HG03439 (cell line): ENCODE results near the gene CNN3.
"Not testable (repeated sequence)": the region's sequence is repeated elsewhere in the genome, so short reads cannot be mapped to it uniquely, and the experiment has no call there.

Source experiments
- ATAC-seq: cut with Tn5 transposase; IDR thresholded peaks from one replicate; pipeline ENCODE4 v1.9.1; 2021; ENCODE audit warnings: mild to moderate bottlenecking, moderate library complexity; ENCODE audit not compliant: unreplicated experiment

The CNN3 gene

DNA sequence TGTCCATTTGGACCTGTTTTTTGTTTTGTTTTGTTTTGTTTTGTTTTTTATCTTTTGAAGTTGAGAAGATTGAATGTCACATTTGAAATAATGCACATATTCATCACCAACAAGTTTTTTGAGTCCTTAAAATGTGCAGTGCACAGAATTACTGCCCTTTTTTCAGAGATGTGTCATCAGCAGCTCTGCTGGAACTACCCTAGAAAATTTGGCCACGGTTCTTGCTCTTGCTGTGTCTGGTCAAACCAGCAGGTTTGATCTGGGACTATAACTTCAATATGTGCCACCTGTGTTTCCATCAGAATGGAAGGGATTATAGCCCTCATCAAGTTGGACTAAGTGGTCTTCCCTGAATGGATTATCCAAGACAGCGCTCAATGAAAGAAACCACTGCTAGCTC lies 24.1 kb upstream of the CNN3 start:
- ATAC-seq: no peak

DNA sequence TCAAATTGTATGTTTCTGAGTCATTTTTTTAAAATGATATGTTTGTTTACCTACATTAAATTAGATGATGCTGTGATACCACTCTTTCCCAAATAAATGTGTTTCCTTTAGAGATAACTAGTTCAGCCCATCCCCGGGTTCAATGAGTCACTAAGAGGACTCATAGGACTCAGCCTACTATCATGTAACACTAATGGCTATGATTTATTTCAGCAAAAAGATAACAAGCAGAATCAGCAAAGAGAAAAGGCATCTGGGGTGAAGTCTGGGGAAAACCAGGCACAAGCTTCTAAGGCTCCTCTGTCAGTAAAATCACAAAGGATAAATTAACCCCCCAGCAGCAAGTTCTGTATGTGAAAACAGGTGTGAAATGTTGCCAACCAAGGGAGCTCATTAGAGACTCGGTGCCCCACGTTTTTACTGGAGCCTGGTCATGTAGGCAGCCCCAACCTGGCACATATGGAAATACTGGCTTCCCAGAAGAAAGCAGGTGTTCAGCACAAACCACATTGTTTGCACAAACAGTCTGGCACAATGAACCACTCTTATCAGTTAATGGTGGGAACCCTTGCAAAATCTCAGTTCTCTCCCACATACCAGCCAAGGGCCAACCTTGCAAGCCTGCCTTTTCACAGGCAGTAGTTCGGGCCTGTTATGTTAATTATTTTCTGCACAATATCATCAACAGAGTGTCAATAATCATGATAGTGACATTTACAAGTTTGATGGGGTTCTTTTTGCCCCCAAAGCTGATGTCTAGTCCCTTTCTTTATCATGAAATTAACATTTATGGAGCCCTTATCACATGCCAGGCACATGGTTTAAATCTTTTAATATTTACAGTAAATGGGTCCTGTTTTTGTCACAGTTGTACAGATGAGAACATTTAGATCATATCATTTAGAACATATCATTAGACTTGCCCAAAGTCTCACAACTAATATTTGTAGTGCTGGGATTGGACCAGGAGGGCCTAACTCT lies 23.1 kb upstream of the CNN3 start:
- ATAC-seq: no peak

DNA sequence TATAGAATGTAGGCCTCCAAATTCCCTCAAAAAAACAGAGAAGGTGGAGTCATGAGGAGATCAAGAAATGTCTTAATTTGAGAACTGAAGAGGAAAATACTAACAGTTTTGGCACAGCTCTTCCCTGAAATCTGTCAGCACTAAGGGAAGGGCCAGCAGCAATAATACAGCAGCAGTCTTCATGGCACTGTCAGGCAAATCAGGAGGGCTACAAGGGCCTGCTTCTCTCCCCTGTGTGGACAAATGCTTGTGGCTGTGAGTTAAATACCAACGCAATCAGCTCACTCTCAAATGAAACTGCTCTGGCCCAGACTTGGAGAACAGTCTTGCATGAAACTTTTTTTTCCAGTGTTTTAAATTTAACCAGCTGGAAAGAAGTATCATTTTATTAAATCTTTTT lies 20.5 kb upstream of the CNN3 start:
- ATAC-seq: no peak

DNA sequence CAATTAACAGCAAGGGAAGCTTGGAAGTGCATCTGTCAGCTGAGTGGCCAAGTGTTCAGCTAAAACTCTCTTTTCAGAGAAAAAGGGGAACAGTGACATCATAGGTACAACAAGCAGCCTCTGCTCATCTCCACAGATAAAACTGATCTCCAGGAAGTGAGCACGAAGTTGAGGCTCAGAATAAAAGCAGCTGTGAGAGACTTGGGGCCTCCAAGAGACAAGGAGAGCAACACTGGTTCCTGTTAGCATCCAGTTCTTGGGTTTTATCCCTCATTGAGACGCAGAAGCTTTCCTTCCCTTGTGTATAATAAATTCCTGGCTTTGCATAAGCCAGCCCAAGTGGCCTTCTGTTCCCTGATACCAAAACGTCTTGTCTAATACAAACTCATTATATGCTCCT lies 20.0 kb upstream of the CNN3 start:
- no peak for ATAC-seq

DNA sequence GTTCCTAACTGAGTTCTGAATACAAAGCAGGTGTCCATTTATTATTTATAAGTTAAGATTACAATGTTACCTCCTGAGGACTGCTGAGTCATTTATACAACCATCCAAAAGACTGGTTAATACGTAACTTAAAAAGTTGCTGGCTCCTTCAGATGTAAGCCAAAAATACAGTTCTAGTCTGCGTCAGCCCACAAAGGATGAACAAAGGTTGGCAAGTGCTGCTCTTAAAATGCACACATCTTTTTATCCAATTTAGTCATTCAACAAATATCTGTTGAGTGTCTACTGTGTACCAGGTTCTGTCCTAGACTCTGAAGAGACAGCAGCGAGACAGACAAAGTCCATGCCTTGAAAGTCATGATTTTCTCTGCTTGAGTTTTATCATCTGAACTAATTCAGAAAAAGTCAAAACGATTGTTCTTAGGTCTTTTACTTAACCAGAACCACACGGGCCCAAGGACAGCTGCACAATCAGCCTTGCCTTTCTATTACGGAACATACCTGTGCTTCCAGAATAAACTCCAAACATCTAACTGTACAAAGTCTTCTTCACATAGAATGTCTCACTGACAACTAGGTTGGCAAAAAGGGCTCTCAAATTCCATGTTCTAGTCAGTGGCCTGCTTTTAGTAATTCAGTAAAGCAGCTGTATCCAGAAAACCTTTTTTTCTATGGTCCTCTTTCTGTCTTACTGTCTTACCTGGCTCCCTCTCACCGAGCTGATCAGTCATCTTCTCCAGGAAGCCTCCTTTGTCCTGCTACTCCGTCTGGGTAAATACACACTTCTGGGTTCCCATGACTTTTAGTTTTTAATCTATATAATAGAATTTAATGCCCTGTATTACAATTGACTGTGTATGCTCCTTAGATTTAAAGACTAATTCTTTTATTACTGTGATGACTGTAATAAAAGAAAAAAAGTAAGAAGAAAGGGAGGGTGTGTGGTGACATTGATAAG lies 15.5 kb upstream of the CNN3 start:
- ATAC-seq: no peak

DNA sequence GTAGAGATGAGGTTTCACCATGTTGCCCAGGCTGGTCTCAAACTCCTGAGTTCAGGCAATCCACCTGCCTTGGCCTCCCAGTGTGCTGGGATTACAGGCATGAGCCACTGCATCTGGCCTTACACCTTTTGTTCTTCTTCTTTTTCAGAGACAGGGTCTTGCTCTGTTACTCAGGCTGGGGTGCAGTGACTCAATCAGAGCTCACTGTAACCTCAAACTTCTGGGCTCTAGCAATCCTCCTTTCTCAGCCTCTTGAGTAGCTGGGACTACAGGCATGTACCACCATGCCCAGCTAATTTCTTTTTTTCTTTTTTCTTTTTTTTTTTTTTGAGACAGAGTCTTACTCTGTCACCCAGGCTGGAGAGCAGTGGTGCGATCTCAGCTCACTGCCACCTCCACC lies 14.6 kb upstream of the CNN3 start:
- not testable (repeated sequence) for ATAC-seq

DNA sequence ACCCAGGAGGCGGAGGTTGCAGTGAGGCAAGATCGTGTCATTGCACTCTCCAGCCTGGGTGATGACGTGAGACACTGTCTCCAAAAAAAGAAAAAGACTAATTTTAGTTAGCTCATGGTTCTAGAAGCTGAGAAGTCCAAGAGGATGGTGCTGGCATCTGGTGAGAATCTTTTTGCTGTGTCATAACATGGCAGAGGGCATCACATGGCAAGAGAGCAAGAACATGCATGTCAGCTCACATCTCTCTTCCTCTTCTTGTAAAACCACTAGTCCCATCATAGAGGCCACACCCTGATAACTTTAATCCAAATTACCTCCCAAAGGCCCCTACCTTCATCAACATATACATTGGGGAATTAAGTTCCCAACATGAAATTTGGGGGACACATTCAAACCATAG lies 13.8 kb upstream of the CNN3 start:
- ATAC-seq: no peak

DNA sequence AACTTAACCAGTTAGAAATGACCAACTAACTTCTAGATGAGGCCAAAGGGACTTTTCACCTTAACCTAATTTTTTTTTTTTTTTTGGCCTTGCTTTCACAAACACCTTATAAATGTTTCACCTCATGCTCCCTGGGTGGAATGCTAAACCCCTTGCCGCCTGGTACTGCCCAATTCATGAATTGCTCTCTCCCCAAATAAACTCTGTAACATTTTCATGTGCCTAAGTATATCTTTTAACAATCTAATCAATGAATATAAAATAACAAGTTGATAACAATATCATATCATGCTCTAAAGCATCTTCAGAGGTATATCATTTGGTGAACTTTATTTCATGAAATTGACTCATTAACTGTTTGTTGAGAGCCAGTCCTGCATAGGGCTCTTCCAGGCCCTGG lies 10.9 kb upstream of the CNN3 start:
- ATAC-seq: no peak

DNA sequence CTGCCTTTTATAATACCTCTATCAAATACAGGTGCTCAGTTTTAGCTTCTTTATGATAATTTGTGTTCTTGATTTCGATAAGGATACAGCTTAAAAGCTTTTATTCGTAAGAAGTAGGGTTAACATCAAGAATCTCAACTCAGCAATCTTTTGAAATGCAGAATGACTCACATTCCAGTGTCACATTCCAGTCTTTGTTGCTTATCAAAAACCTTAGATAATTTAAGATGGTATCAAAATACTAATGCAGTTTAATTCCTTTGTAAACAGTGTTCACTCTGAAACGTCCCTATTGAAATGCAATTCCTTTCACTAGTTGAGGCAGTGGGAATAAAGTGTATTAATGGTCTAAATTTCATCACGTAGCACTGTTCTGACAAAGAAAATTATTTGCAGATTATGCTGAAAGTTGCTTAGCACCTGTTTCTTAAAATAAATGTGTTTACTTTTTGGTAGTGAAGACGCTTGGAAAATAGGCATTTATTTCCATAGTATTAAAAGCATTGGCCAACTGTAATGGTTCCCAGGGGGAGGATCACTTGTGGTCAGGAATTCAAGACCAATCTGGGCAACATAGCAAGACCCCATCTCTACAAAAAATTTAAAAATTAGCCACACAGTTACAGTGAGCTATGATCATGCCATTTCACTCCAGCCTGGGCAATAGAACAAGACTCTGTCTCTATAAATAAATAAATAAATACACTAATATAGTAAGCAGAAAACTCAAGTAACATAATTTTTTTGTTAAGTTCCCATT lies 10.1 kb upstream of the CNN3 start:
- ATAC-seq: no peak

DNA sequence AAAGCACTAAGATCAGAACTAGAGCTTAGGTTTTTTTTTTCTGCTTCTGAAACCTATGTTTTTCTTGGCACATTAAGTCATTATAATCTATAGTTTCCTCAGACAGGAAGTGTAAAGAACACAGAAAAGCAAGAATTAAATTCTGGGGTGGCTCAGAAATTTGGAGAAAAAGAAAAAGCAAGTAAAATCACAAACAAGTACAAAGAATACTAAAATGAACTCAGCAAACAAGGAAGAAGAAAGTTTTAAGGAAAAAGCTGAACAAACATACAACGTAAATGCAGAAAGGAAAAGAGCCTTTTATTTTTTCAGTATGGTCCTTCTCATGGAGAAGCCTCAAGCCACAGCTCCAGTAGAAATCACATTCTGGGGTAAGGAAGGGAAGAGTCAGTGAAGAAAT lies 8.6 kb upstream of the CNN3 start:
- ATAC-seq: no peak

DNA sequence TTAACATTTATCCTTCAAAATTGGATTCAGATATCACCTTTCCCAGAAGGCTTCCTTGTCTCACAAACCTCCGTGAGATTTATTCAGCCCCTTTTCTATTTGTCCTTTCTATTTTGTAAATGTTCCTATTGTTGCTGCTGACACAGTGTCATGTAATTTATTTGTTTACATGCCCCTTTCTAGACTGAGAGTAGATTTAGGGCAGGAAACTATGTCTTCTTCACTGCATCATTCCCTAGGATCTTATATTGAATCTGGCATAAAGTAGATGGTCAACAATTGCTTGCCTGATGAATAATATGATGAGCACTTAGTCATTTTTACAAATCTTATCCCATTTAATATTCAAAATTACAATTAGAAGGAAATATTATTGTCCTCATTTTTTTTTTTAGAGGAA lies 8.1 kb upstream of the CNN3 start:
- ATAC-seq: no peak

DNA sequence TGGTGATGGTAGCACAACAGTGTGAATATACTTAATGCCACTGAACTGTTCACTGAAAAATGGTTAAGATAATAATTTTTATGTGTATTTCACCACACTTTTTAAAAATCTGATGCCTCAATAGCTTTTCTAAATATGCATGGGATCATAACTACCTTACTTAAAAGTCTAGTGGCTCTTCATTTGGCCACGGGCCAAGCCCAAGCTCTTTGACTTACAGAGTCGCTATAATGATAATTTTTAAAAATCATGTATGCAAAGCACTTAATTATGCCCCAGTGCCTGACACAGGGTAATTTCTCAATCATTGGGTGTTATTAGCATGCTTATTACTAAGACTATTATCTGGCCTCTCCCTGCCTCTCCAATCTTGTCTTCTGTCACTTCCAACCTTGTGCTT lies 7.6 kb upstream of the CNN3 start:
- no peak for ATAC-seq

DNA sequence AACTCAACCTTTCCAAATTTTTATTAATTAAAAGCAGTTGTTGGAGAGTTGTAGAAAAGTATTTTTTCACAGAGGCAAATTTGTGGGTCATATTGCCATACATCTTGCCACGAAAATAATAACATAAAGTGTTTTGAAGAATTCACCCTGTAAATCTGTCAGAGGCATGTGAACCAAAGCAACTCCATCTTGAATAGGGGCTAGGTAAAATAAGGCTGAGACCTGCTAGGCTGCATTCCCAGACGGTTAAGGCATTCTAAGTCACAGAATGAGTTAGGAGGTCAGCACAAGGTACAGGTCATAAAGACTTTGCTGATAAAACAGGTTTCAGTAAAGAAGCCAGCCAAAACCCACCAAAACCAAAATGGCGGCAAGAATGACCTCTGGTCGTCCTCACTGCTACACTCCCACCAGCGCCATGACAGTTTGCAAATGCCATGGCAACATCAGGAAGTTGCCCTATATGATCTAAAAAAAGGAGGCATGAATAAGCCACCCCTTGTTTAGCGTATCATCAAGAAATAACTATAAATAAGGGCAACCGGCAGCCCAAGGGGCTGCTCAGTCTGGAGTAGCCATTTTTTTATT lies 4.4 kb upstream of the CNN3 start:
- no peak for ATAC-seq

DNA sequence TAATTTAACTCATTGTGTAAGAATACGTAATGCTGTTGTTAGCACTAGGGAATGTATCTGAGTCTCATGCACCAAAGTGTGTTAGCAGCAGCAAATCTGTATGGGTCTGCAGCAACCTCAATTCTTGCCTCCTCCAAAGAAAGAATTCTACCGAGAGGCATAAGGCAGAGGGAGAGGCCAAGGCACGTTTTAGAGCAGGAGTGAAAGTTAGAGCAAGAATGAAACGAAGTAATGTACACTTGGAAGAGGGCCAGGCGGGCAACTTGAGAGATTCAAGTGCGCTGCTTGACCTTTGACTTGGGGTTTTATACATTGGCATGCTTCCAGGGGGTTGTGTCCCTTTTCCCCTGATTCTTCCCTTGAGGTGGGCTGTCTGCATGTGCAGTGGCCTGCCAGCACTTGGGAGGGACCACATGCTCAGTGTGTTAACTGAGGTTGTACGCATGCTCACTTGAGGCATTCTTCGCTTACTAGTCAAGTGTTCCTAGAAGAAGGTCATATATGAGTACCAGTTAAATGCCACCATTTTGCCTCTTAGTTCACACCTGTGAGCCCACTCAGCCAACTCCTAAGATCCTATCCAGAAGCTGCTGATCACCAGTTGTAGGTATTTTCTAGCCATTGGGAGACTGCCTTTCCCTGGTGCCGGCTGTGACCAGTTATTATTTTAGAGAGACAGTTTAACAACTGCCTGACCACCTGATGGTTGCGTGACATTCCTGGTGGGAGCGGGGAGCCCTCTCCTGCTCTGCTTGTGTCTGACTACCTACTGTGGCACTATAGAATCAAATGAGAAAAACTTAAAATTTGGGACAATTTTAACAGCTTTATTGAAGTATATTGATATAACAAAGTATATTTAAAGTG lies 2.7 kb upstream of the CNN3 start:
- ATAC-seq: no peak

DNA sequence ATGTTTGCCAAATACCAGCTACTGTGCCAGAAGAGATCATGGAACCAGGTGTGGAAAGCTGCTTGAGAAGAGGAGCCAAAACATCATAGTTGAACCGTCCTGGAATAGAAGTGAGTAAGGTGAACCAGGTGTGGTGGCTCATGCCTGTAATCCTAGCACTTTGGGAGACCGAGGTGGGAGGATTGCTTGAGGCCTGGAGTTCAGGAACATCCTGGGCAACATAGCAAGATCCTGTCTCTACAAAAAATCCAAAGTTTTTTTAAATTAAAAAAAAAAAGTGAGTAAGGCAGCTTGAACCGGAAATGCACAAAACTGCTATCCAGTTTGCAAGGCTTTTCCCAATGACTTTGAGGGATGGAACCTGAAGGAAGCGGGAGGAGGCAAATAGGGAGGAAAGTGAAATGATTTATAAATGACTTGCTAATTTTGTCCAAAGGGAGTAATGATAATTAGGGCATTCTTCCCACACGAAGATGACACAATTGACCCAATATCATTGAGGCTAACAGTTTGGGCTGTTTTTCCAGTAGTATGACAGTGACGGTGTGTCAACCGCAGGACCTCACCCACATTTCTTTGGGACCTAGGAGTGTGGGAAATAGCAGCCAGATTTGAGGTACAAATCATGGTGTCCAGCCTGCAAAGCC lies 1.5 kb upstream of the CNN3 start:
- no peak for ATAC-seq

DNA sequence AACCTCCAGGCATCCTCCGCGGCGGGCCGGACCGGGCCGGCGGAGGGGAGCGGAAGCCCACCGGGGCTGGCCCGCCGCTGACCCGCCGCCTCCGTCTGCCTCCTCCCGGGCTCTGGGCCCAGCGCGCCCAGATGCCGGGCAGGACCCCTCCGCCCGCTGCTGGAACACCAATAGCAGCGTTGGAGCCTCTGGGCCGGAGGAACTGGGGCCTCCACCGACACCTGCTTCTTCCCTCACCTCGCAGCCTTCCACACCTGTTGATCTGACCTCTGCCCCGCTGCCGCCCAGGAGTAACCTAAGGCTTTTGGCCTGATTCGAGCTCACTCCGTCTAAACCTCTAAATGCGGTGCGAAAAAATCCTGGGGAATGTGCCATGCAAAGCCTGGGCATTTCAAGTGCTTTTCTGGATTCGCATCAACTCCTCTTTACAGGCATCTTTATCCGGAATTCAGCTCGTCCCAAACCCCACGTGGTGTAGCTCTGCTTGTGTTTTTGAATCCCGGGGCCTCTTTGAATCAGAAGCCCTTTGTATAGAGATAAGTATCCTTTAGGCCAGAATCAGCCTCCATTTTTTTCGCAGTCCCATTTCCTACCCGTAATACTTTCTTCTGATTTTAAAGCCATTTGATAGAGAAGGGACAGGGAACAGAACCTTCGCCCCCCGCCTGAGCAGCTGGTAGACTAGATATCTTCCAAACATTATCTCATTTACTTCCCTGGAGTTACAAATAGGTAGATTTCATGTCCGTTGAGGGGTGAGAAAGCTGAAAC lies 680 bp upstream of the CNN3 start:
- no peak for ATAC-seq

DNA sequence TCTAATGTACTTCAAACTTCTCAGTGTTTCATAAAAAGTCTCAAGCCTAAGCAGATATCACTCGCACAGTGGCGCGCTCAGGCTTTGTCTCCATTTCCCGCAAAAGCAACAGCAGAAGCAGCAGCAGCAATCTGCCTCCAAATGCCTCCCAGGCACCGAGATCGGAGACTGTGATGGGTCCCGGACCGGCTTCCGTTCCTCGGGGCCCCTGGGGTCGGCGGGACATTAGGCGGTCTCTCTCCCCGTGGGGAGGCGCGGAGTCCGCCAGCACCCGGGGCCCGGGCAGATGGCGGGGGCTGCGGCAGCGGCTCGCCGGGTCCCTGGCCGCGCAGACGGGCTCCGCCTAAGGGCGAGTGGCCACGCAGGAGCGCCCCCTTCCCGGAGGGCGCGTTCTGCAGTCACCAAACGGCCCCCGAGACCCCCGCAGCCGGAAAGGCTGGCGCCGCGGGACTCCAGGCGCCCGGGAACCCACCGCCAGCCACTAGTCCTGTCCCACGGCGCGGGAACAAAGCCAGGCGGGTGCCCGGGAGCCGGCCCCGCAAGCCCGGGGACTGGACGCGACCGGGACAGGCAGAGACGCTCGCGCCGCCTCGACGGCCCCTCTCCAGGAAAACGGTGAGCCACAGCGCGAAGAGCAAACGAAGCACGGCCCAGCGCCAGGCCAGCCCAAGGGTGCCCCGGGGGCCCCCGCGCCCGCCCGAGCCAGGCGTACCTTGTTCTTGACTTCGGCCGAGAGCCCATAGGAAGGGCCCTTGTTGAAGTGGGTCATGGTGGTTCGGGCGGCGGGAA lies 590 bp downstream of the CNN3 start:
- ATAC-seq: no peak
